ENCODE data around the gene CABCOCO1.
"Not testable (repeated sequence)": the region's sequence is repeated elsewhere in the genome, so short reads cannot be mapped to it uniquely, and the experiment has no call there.

Gene CABCOCO1

DNA sequence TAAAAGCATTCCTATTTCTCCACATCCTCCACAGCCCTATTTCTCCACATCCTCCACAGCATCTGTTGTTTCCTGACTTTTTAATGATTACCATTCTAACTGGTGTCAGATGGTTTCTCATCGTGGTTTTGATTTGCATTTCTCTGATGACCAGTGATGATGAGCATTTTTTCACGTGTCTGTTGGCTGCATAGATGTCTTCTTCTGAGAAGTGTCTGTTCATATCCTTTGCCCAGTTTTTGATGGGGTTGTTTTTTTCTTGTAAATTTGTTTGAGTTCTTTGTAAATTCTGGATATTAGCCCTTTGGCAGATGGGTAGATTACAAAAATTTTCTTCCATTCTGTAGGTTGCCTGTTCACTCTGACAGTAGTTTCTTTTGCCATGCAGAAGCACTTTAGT is 49.4 kb downstream of the CABCOCO1 start:
- not testable (repeated sequence) for H3K9me3 ChIP-seq (ENCODE audit: control insufficient read depth, insufficient read depth, low read depth, low read length); H3K36me3 ChIP-seq (ENCODE audit: control insufficient read depth, insufficient read depth, low read length); H3K4me3 ChIP-seq (ENCODE audit: low read depth, low read length); H3K27me3 ChIP-seq (ENCODE audit: control insufficient read depth, insufficient read depth, low read length); H3K9ac ChIP-seq (ENCODE audit: low read length); H3K27ac ChIP-seq (ENCODE audit: low read depth, low read length); H3K4me1 ChIP-seq (ENCODE audit: control insufficient read depth, insufficient read depth, low read length)

DNA sequence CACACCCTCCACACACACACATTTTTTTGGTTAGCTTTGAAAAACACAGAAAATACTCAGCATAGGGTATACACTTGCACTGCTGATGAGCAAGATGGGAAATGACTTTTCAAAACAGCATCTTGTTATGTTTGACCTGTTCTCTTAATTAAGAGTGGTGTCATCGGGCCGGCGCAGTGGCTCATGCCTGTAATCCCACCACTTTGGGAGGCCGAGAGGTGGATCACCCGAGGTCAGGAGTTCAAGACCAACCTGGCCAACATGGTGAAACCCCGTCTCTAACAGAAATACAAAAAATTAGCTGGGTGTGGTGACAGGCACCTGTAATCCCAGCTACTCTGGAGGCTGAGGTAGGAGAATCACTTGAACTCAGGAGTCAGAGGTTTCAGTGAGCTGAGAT is 56.7 kb downstream of the CABCOCO1 start:
- H3K9ac ChIP-seq (ENCODE audit: low read length); H3K27ac ChIP-seq (ENCODE audit: low read depth, low read length); H3K4me3 ChIP-seq (ENCODE audit: low read depth, low read length); H3K27me3 ChIP-seq (ENCODE audit: control insufficient read depth, insufficient read depth, low read length); H3K9me3 ChIP-seq (ENCODE audit: control insufficient read depth, insufficient read depth, low read depth, low read length); H3K4me1 ChIP-seq (ENCODE audit: control insufficient read depth, insufficient read depth, low read length); H3K36me3 ChIP-seq (ENCODE audit: control insufficient read depth, insufficient read depth, low read length): not testable (repeated sequence)

DNA sequence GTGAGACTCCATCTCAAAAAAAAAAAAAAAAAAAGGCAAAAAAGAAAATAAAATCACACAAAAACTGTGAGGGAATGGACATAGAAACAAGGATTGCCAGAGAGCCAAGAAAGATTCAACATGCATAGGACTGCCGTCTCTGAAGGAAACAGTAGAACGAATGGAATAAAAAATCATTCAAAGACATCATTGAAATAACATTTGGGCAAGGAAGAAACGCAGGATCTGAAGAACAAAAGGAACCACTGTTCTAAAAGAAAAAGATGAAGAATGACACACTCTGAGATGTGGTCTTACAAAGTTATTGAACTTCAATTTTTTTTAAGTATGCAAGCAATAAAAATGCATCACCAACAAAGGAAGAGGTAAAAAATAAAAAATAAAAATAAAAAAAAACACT is 57.2 kb downstream of the CABCOCO1 start:
- no peaks in the 10 kb centered on the region for H3K27me3 ChIP-seq (ENCODE audit: control insufficient read depth, insufficient read depth, low read length)

DNA sequence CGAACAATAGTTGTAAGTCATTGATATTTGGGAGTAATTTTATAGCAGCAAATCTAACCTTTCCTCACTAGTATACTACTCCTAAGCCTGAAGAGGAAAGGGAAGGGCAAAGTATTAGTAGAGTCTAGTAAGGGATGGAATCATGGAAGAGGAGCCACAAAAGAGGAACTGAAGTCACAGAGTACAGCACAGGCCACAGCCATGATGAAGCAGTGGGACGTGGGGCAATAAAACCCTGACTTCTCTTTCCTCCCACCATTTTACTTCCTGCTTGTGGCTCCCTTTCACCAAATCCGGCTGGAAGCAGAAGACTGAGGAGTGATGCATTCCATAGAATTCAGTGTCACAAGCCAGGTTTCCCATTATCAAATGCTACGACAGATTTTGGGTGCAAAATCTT is 58.7 kb downstream of the CABCOCO1 start:
- Histone ChIP-seq H3K9me3 (ENCODE audit: control insufficient read depth, insufficient read depth, low read depth, low read length) (no peaks in the 10 kb centered on the region), H3K36me3 (ENCODE audit: control insufficient read depth, insufficient read depth, low read length) (no peaks in the 10 kb centered on the region), H3K9ac (ENCODE audit: low read length) (no peak overlapping the region), H3K4me3 (ENCODE audit: low read depth, low read length) (no peak overlapping the region), H3K27me3 (ENCODE audit: control insufficient read depth, insufficient read depth, low read length) (no peaks in the 10 kb centered on the region), H3K4me1 (ENCODE audit: control insufficient read depth, insufficient read depth, low read length) (no peaks in the 10 kb centered on the region), H3K27ac (ENCODE audit: low read depth, low read length) (no peak overlapping the region)

More for the DNA sequence above, 57.2 kb downstream of the CABCOCO1 start:
- no peak overlapping the region for H3K4me3 ChIP-seq (ENCODE audit: low read depth, low read length)
- H3K4me1 ChIP-seq (ENCODE audit: control insufficient read depth, insufficient read depth, low read length) = no peaks in the 10 kb centered on the region
- H3K9ac ChIP-seq (ENCODE audit: low read length) = no peak overlapping the region
- H3K27ac ChIP-seq (ENCODE audit: low read depth, low read length) = no peak overlapping the region
- no peaks in the 10 kb centered on the region for H3K9me3 ChIP-seq (ENCODE audit: control insufficient read depth, insufficient read depth, low read depth, low read length)
- H3K36me3 ChIP-seq (ENCODE audit: control insufficient read depth, insufficient read depth, low read length) = no peaks in the 10 kb centered on the region

DNA sequence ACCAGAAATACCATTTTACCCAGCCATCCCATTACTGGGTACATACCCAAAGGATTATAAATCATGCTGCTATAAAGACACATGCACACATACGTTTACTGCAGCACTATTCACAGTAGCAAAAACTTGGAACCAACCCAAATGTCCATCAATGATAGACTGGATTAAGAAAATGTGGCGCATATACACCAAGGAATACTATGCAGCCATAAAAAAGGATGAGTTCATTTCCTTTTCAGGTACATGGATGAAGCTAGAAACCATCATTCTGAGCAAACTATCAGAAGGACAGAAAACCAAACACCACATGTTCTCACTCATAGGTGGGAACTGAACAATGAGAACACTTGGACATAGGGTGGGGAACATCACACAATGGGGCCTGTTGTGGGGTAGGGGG is 62.5 kb downstream of the CABCOCO1 start:
- H3K4me1 ChIP-seq (ENCODE audit: control insufficient read depth, insufficient read depth, low read length); H3K9ac ChIP-seq (ENCODE audit: low read length); H3K27ac ChIP-seq (ENCODE audit: low read depth, low read length); H3K9me3 ChIP-seq (ENCODE audit: control insufficient read depth, insufficient read depth, low read depth, low read length); H3K4me3 ChIP-seq (ENCODE audit: low read depth, low read length); H3K27me3 ChIP-seq (ENCODE audit: control insufficient read depth, insufficient read depth, low read length); H3K36me3 ChIP-seq (ENCODE audit: control insufficient read depth, insufficient read depth, low read length): not testable (repeated sequence)

DNA sequence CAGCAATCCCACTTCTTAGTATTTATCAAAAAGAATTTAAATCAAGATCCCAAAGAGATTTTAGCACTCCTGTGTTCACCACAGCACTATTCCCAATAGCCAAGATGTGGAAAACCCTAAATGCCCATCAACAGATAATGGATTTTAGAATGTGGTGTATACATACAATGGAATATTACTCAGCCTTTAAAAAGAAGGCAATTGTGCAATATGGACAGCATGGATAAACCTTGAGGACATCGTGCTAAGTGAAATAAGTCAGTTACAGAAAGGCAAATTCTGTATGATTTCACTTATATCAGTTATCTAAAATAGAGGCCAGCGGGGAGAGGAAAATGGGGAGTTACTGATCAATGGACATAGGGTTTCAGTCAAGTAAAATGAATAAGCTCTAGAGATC is 66.9 kb downstream of the CABCOCO1 start:
- Histone ChIP-seq H3K27ac (ENCODE audit: low read depth, low read length) (no peak overlapping the region), H3K9me3 (ENCODE audit: control insufficient read depth, insufficient read depth, low read depth, low read length) (no peaks in the 10 kb centered on the region), H3K4me1 (ENCODE audit: control insufficient read depth, insufficient read depth, low read length) (no peaks in the 10 kb centered on the region), H3K27me3 (ENCODE audit: control insufficient read depth, insufficient read depth, low read length) (no peaks in the 10 kb centered on the region), H3K4me3 (ENCODE audit: low read depth, low read length) (no peak overlapping the region), H3K36me3 (ENCODE audit: control insufficient read depth, insufficient read depth, low read length) (no peaks in the 10 kb centered on the region), H3K9ac (ENCODE audit: low read length) (no peak overlapping the region)

DNA sequence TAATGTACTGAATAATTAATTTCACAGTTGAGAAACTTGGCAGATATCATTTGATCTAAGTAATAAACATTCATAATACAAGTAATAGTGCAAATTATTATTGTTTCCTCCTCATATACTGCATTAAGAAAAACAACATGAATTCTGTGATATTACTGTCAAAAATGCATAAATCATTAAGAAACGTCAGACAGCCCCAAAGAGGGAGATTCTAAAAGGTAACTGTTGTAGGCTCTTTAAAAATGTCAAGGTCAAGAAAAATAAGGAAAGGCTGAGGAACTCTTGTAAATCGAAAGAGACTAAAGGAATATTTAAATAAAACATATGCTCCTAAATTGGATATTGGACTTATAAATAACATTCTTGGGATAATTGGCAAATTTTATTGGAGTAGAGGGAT is 67.9 kb downstream of the CABCOCO1 start:
- no peaks in the 10 kb centered on the region for H3K4me1 ChIP-seq (ENCODE audit: control insufficient read depth, insufficient read depth, low read length)
- no peak overlapping the region for H3K27ac ChIP-seq (ENCODE audit: low read depth, low read length)
- no peaks in the 10 kb centered on the region for H3K36me3 ChIP-seq (ENCODE audit: control insufficient read depth, insufficient read depth, low read length)
- no peaks in the 10 kb centered on the region for H3K9me3 ChIP-seq (ENCODE audit: control insufficient read depth, insufficient read depth, low read depth, low read length)
- H3K9ac ChIP-seq (ENCODE audit: low read length) = no peak overlapping the region
- H3K4me3 ChIP-seq (ENCODE audit: low read depth, low read length) = no peak overlapping the region
- no peaks in the 10 kb centered on the region for H3K27me3 ChIP-seq (ENCODE audit: control insufficient read depth, insufficient read depth, low read length)

DNA sequence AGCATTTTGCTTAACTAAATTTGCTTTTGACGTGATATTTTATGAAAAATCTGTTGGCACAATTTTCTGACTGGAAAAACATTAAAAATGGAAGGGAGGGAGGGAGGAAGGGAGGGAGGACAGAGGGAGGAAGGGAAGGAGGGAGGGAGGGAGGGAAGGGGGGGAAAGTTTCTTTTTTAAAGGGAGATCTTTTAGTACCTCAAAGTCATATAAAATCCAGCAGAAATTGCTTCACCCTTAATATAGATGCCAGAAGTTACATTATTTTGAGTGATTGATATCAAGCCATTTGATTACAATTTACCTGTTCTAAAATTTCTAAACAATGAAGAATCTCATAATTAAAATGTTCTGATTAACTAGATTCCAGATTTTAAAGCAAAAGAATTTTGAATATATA is 68.9 kb downstream of the CABCOCO1 start:
- Histone ChIP-seq H3K36me3 (ENCODE audit: control insufficient read depth, insufficient read depth, low read length) (no peaks in the 10 kb centered on the region), H3K4me1 (ENCODE audit: control insufficient read depth, insufficient read depth, low read length) (no peaks in the 10 kb centered on the region), H3K9me3 (ENCODE audit: control insufficient read depth, insufficient read depth, low read depth, low read length) (no peaks in the 10 kb centered on the region), H3K27ac (ENCODE audit: low read depth, low read length) (no peak overlapping the region), H3K27me3 (ENCODE audit: control insufficient read depth, insufficient read depth, low read length) (no peaks in the 10 kb centered on the region), H3K9ac (ENCODE audit: low read length) (no peak overlapping the region), H3K4me3 (ENCODE audit: low read depth, low read length) (no peak overlapping the region)

DNA sequence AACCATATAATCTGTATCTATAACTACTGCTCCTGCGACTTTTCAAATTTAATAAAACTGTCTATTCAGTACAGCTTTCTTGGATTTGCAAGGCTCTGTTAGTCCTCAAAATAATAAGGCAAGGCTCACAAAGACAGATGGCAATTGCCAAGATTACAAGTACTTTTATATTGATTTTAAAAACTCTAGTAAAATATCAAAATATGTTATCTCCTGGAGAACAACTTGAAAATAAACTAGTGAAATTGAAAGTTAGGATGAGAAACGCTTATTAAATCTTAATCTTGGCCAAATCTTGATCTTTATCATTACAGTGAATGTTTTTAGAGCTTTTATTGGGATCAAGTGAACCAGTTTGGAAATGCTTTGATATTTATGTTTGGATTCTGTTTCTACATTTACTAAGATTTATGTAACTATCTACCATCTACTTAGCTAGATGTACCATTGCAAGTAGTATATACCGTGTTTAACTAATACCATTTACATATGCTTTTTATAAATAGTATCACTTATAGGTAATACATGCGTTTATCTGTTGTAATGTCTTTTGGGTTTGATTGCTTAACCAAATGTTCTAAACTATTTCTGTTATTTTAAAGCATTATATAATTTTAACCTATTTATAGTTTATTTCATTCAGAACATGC is 70.0 kb downstream of the CABCOCO1 start:
- H3K9ac ChIP-seq (ENCODE audit: low read length) = no peak overlapping the region
- no peaks in the 10 kb centered on the region for H3K27me3 ChIP-seq (ENCODE audit: control insufficient read depth, insufficient read depth, low read length)
- H3K36me3 ChIP-seq (ENCODE audit: control insufficient read depth, insufficient read depth, low read length) = no peaks in the 10 kb centered on the region
- no peak overlapping the region for H3K4me3 ChIP-seq (ENCODE audit: low read depth, low read length)
- no peaks in the 10 kb centered on the region for H3K9me3 ChIP-seq (ENCODE audit: control insufficient read depth, insufficient read depth, low read depth, low read length)
- H3K27ac ChIP-seq (ENCODE audit: low read depth, low read length) = no peak overlapping the region
- H3K4me1 ChIP-seq (ENCODE audit: control insufficient read depth, insufficient read depth, low read length) = no peaks in the 10 kb centered on the region

DNA sequence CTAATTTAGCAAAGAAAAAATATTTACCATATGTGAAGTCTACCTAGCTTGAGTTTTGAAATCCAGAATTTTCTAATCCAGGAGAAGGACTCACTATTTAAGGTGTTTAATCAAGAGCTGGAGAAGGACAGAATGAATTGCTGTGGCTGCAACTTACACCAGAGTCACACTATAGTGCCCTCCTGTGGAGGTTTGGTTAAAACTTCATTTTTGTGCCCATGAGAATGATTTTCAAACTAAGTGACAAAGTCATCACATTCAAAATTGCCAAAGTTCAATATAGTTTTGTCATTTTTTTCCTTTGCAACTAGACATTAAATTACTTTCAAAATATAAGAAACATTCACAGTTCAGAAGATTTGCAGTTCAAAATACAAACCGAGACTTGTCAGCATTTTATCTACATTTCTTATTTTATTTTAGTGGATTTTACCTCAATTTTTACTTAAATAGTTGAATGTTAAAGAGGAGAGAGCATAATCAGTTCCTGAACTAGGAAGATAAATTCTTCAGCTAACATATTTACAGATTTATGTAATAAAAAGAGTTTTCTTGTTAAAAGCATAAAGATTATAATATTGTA is 70.7 kb downstream of the CABCOCO1 start:
- Histone ChIP-seq H3K36me3 (ENCODE audit: control insufficient read depth, insufficient read depth, low read length) (no peaks in the 10 kb centered on the region), H3K4me3 (ENCODE audit: low read depth, low read length) (no peak overlapping the region)

DNA sequence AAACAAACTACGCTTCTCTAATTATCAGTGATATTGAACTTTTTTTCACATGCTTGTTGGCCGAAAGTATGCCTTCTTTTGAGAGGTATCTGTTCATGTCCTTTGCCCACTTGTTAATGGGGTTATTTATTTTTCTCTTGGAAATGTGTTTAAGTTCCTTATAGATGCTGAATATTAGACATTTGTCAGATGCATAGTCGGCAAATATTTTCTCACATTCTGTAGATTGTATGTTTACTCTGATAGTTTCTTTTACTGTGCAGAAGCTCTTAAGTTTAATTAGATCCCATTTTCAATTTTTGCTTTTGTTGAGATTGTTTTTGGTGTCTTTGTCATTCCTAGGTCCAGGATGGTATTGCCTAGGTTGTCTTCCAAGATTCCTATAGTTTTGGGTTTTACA is 73.2 kb downstream of the CABCOCO1 start:
- H3K27me3 ChIP-seq (ENCODE audit: control insufficient read depth, insufficient read depth, low read length) = no peaks in the 10 kb centered on the region
- no peak overlapping the region for H3K27ac ChIP-seq (ENCODE audit: low read depth, low read length)
- H3K4me1 ChIP-seq (ENCODE audit: control insufficient read depth, insufficient read depth, low read length) = no peaks in the 10 kb centered on the region
- no peak overlapping the region for H3K9ac ChIP-seq (ENCODE audit: low read length)
- H3K36me3 ChIP-seq (ENCODE audit: control insufficient read depth, insufficient read depth, low read length) = no peaks in the 10 kb centered on the region
- H3K4me3 ChIP-seq (ENCODE audit: low read depth, low read length) = no peak overlapping the region
- no peaks in the 10 kb centered on the region for H3K9me3 ChIP-seq (ENCODE audit: control insufficient read depth, insufficient read depth, low read depth, low read length)

More for the DNA sequence above, 70.7 kb downstream of the CABCOCO1 start:
- H3K9me3 ChIP-seq (ENCODE audit: control insufficient read depth, insufficient read depth, low read depth, low read length) = no peaks in the 10 kb centered on the region
- H3K9ac ChIP-seq (ENCODE audit: low read length) = no peak overlapping the region
- H3K27me3 ChIP-seq (ENCODE audit: control insufficient read depth, insufficient read depth, low read length) = no peaks in the 10 kb centered on the region
- no peak overlapping the region for H3K27ac ChIP-seq (ENCODE audit: low read depth, low read length)
- no peaks in the 10 kb centered on the region for H3K4me1 ChIP-seq (ENCODE audit: control insufficient read depth, insufficient read depth, low read length)

Data from HUES6 (cell line).